Left ventricle myocardium inferior (tissue), 1 donor: Measurements from ENCODE around the gene TPD52L1. TPM values are rescaled to one million over a fixed set of nuclear protein-coding genes. Genes with fewer than 3 reads are reported as not detected.
A peak's percentile ranks its signal among the peaks of the same experiment; 100 is the strongest.

Experiments
- DNase-seq: peaks from one replicate; pipeline ENCODE4 v3.0.0-alpha.2; 2020
- H3K27ac ChIP-seq: fragments of 200-600 bp; replicated peaks from 2 replicates; pipeline ENCODE4 v1.8.0; 2021
- H3K27me3 ChIP-seq: fragments of 200-600 bp; 2 replicates; pipeline ENCODE4 v1.8.0; 2021; ENCODE audit warnings: low read depth
- H3K36me3 ChIP-seq: fragments of 200-600 bp; 2 replicates; pipeline ENCODE4 v1.8.0; 2021
- H3K4me1 ChIP-seq: fragments of 200-600 bp; 2 replicates; pipeline ENCODE4 v1.8.0; 2021
- H3K4me3 ChIP-seq: fragments of 200-600 bp; 2 replicates; pipeline ENCODE4 v1.8.0; 2021; ENCODE audit warnings: mild to moderate bottlenecking, moderate library complexity
- H3K9me3 ChIP-seq: fragments of 200-600 bp; replicated peaks from 2 replicates; pipeline ENCODE4 v1.8.0; 2021
- CTCF ChIP-seq: fragments of 200-600 bp; IDR thresholded peaks from 2 replicates; pipeline ENCODE4 v1.8.0; 2021; ENCODE audit warnings: antibody characterized with exemption, mild to moderate bottlenecking, borderline replicate concordance
- intact Hi-C: fragments of 100-400 bp; cut with micrococcal nuclease; formaldehyde crosslinking; loops from one replicate; pipeline ENCODE4 v1.11.0; 2022
- total RNA-seq: library from RNA; stranded (reverse); fragmentation: NEBNext Ultra II Directional; extraction: Animal tissue kit (Norgen Biotek cat#: 25700); gene quantifications from one replicate; pipeline ENCODE4 v1.2.1, GENCODE V29; 2021
- donor health status: DM: no; HTN: yes; CAD: no; lungs with severe emphysema.

The TPD52L1 gene
- total RNA-seq, 1 donor from 2014 or later, result 64.0 TPM

- Histone ChIP-seq H3K9me3 (no peaks in the 10 kb centered on the region), H3K27ac (no peak overlapping the region), H3K27me3 (no peaks in the 10 kb centered on the region), H3K4me3 (no peak overlapping the region), H3K4me1 (peaks cover 43% of the 10 kb centered on the region), H3K36me3 (no peaks in the 10 kb centered on the region)
- TF ChIP-seq CTCF, result no peak
- intact Hi-C loops, result no loop called here
- DNase-seq, result no peak
These were observed 73.7 kb downstream of the TPD52L1 start for GRCh38 chr6:125227244-125227643.

DNA sequence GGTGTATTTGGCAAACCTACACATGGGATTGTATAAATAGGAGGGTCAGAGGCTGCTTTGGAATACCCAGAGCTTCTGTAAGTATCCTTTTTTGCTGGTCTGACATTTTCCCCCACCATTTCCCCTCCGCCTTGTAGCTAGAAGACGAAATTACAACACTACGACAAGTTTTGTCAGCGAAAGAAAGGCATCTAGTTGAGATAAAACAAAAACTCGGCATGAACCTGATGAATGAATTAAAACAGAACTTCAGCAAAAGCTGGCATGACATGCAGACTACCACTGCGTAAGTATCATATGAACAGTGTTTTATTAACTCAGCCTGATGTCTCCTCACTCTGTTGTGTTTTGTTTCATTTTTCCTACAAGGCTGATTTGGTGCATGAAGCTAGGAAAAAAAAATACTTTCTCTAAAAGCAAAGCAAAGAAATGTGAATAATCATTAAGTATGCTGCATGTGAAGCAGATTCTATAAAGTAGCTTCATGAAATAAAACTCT is 75.5 kb downstream of the TPD52L1 start:
- H3K27me3 ChIP-seq, result no peaks in the 10 kb centered on the region
- peak overlapping the region; percentile 35 for H3K27ac ChIP-seq
- peak overlapping the region; percentile 14 for H3K4me3 ChIP-seq
- no peaks in the 10 kb centered on the region for H3K36me3 ChIP-seq
- no peaks in the 10 kb centered on the region for H3K9me3 ChIP-seq
- no peak for DNase-seq
- H3K4me1 ChIP-seq, result peaks cover 44% of the 10 kb centered on the region
- intact Hi-C loops, result no loop called here
- TF ChIP-seq CTCF, result no peak

DNA sequence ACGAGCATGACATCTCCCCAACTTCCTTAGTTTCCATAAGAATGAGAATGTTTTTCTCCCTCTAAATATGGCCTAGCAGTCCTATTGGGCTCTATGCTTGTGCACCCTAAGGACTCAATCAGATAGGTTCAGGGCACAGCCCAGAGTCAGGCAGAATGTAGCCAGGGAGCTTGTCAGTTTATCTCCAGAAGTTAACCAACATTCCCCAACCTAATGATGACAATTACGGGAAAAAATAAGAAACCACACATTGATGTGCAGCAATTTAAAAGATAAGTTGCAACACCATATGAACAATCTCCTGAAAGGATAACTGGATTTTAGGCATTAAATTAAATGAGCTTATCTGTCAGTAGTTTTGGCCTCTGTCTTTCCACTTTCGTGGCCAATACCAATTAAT is 77.1 kb downstream of the TPD52L1 start:
- Histone ChIP-seq H3K27me3 (no peaks in the 10 kb centered on the region), H3K27ac (no peak overlapping the region), H3K9me3 (no peaks in the 10 kb centered on the region), H3K36me3 (no peaks in the 10 kb centered on the region), H3K4me3 (no peak overlapping the region), H3K4me1 (peaks cover 39% of the 10 kb centered on the region)
- TF ChIP-seq CTCF, result no peak
- no peak for DNase-seq
- intact Hi-C loops, result no loop called here

GRCh38 chr6:125231133-125231532 is 77.6 kb downstream of the TPD52L1 start:
- H3K4me1 ChIP-seq, result peaks cover 39% of the 10 kb centered on the region
- intact Hi-C loops, result no loop called here
- H3K4me3 ChIP-seq, result no peak overlapping the region
- no peaks in the 10 kb centered on the region for H3K9me3 ChIP-seq
- no peak overlapping the region for H3K27ac ChIP-seq
- H3K36me3 ChIP-seq, result no peaks in the 10 kb centered on the region
- DNase-seq, result no peak
- H3K27me3 ChIP-seq, result no peaks in the 10 kb centered on the region
- no peak for TF ChIP-seq CTCF

- intact Hi-C loops, result no loop called here
- no peak overlapping the region for H3K27ac ChIP-seq
- H3K9me3 ChIP-seq, result no peaks in the 10 kb centered on the region
- no peak for DNase-seq
- TF ChIP-seq CTCF, result no peak
- peaks cover 39% of the 10 kb centered on the region for H3K4me1 ChIP-seq
- H3K4me3 ChIP-seq, result no peak overlapping the region
- H3K27me3 ChIP-seq, result no peaks in the 10 kb centered on the region
- H3K36me3 ChIP-seq, result no peaks in the 10 kb centered on the region
These were observed 78.2 kb downstream of the TPD52L1 start for GRCh38 chr6:125231574-125232343.
